Subcutaneous abdominal adipose tissue (tissue), 5 donors: ENCODE data around the gene ABHD12.
"Not testable (repeated sequence)": the region's sequence is repeated elsewhere in the genome, so short reads cannot be mapped to it uniquely, and the experiment has no call there.

Experiments used
- H3K27ac ChIP-seq: one replicate; pipeline ENCODE4 v1.7.0; 2013; ENCODE audit warnings: low read depth, mild to moderate bottlenecking, inconsistent platforms, low read length, moderate library complexity
- H3K27me3 ChIP-seq, 5 donors: one replicate each; pipeline ENCODE4 v1.7.0; 2013; ENCODE audit warnings: low read length in 5 of 5, inconsistent platforms in 1 of 5; ENCODE audit not compliant: control insufficient read depth in 5 of 5, insufficient read depth in 4 of 5
- H3K36me3 ChIP-seq, 5 donors: one replicate each; pipeline ENCODE4 v1.7.0; 2013; ENCODE audit warnings: low read length in 5 of 5; ENCODE audit not compliant: control insufficient read depth in 5 of 5, insufficient read depth in 5 of 5
- H3K4me1 ChIP-seq, 5 donors: one replicate each; pipeline ENCODE4 v1.7.0; 2013; ENCODE audit warnings: low read length in 5 of 5, mild to moderate bottlenecking in 3 of 5, moderate library complexity in 1 of 5; ENCODE audit not compliant: control insufficient read depth in 5 of 5, insufficient read depth in 5 of 5
- H3K4me3 ChIP-seq, 5 donors: one replicate each; pipeline ENCODE4 v1.7.0; 2013; ENCODE audit warnings: low read length in 5 of 5, low read depth in 1 of 5
- H3K9ac ChIP-seq, 5 donors: one replicate each; pipeline ENCODE4 v1.7.0; 2013; ENCODE audit warnings: low read length in 5 of 5, mild to moderate bottlenecking in 4 of 5, moderate library complexity in 3 of 5
- H3K9me3 ChIP-seq, 5 donors: one replicate each; pipeline ENCODE4 v1.7.0; 2013; ENCODE audit warnings: low read length in 5 of 5; ENCODE audit not compliant: control insufficient read depth in 5 of 5
- donor health status: healthy.
- donor health status: healthy.
- donor health status: healthy.
- donor health status: healthy.
- donor health status: healthy.

ABHD12 gene

GRCh38 chr20:25341716-25342680 is 48.6 kb downstream of the ABHD12 start:
- Histone ChIP-seq H3K4me3 (no peak overlapping the region), H3K9me3 (no peaks in the 10 kb centered on the region), H3K4me1 (no peaks in the 10 kb centered on the region), H3K9ac (no peak overlapping the region), H3K27ac (no peak overlapping the region), H3K27me3 (no peaks in the 10 kb centered on the region), H3K36me3 (peaks cover 0 to 10% (median 4%) of the 10 kb centered on the region in 5 donors)

- H3K9ac ChIP-seq, result no peak overlapping the region
- no peak overlapping the region for H3K27ac ChIP-seq
- H3K4me1 ChIP-seq, result no peaks in the 10 kb centered on the region
- no peaks in the 10 kb centered on the region for H3K9me3 ChIP-seq
- H3K4me3 ChIP-seq, result no peak overlapping the region
- H3K27me3 ChIP-seq, result no peaks in the 10 kb centered on the region
- H3K36me3 ChIP-seq, result peaks cover 0 to 10% (median 4%) of the 10 kb centered on the region in 5 donors
Measured at GRCh38 chr20:25340380-25340779, 50.3 kb downstream of the ABHD12 start.

- no peak overlapping the region for H3K27ac ChIP-seq
- H3K4me1 ChIP-seq, result no peaks in the 10 kb centered on the region
- H3K9me3 ChIP-seq, result no peaks in the 10 kb centered on the region
- peaks cover 0 to 10% (median 4%) of the 10 kb centered on the region in 5 donors for H3K36me3 ChIP-seq
- H3K27me3 ChIP-seq, result no peaks in the 10 kb centered on the region
- H3K4me3 ChIP-seq, result no peak overlapping the region
- H3K9ac ChIP-seq, result no peak overlapping the region
Measured at GRCh38 chr20:25339608-25340007, 51.0 kb downstream of the ABHD12 start.

GRCh38 chr20:25338112-25339023 is 52.3 kb downstream of the ABHD12 start:
- H3K4me1 ChIP-seq, result no peaks in the 10 kb centered on the region
- H3K36me3 ChIP-seq, result peaks cover 0 to 10% (median 4%) of the 10 kb centered on the region in 5 donors
- H3K9ac ChIP-seq, result no peak overlapping the region
- H3K27me3 ChIP-seq, result no peaks in the 10 kb centered on the region
- no peak overlapping the region for H3K27ac ChIP-seq
- H3K9me3 ChIP-seq, result no peaks in the 10 kb centered on the region
- no peak overlapping the region for H3K4me3 ChIP-seq

- no peak overlapping the region for H3K4me3 ChIP-seq
- no peaks in the 10 kb centered on the region for H3K9me3 ChIP-seq
- no peaks in the 10 kb centered on the region for H3K4me1 ChIP-seq
- H3K27ac ChIP-seq, result no peak overlapping the region
- H3K9ac ChIP-seq, result no peak overlapping the region
- H3K36me3 ChIP-seq, result peaks cover 0 to 10% (median 4%) of the 10 kb centered on the region in 5 donors
- H3K27me3 ChIP-seq, result no peaks in the 10 kb centered on the region
Measured at GRCh38 chr20:25336561-25337422, 53.8 kb downstream of the ABHD12 start.

- H3K4me1 ChIP-seq, H3K36me3 ChIP-seq, H3K27me3 ChIP-seq, H3K9ac ChIP-seq, H3K27ac ChIP-seq, H3K4me3 ChIP-seq, H3K9me3 ChIP-seq: not testable (repeated sequence)
Measured at GRCh38 chr20:25334972-25335371, 55.7 kb downstream of the ABHD12 start.

GRCh38 chr20:25328954-25329498 is 61.6 kb downstream of the ABHD12 start:
- no peaks in the 10 kb centered on the region for H3K36me3 ChIP-seq
- H3K4me1 ChIP-seq, result peaks cover under 1 to 22% (median 7%) of the 10 kb centered on the region in 5 donors
- H3K27me3 ChIP-seq, result no peaks in the 10 kb centered on the region
- H3K27ac ChIP-seq, result no peak overlapping the region
- no peak overlapping the region for H3K9ac ChIP-seq
- H3K4me3 ChIP-seq, result no peak overlapping the region
- H3K9me3 ChIP-seq, result no peaks in the 10 kb centered on the region

- no peak overlapping the region for H3K27ac ChIP-seq
- peaks cover 0 to 3% (median 2%) of the 10 kb centered on the region in 5 donors for H3K36me3 ChIP-seq
- H3K9me3 ChIP-seq, result no peaks in the 10 kb centered on the region
- H3K27me3 ChIP-seq, result no peaks in the 10 kb centered on the region
- H3K4me1 ChIP-seq, result peaks cover 2 to 30% (median 7%) of the 10 kb centered on the region in 5 donors
- no peak overlapping the region for H3K4me3 ChIP-seq
- H3K9ac ChIP-seq, result no peak overlapping the region
Measured at GRCh38 chr20:25327521-25328235, 63.0 kb downstream of the ABHD12 start.

GRCh38 chr20:25325997-25326396 is 64.6 kb downstream of the ABHD12 start:
- Histone ChIP-seq H3K27me3 (no peaks in the 10 kb centered on the region), H3K9me3 (no peaks in the 10 kb centered on the region), H3K27ac (no peak overlapping the region), H3K4me3 (no peak overlapping the region), H3K4me1 (peaks cover 2 to 36% (median 7%) of the 10 kb centered on the region in 5 donors), H3K9ac (no peak overlapping the region), H3K36me3 (peaks cover 0 to 10% (median 7%) of the 10 kb centered on the region in 5 donors)
